ENCODE data around the gene DCAF11. TPM values are rescaled to one million over a fixed set of nuclear protein-coding genes. Genes with fewer than 3 reads are reported as not detected.
A peak's percentile ranks its signal among the peaks of the same experiment; 100 is the strongest.

The DCAF11 gene
- total RNA-seq, 2 experiments from 2014 or later: 74.8 to 75.3 TPM

DNA sequence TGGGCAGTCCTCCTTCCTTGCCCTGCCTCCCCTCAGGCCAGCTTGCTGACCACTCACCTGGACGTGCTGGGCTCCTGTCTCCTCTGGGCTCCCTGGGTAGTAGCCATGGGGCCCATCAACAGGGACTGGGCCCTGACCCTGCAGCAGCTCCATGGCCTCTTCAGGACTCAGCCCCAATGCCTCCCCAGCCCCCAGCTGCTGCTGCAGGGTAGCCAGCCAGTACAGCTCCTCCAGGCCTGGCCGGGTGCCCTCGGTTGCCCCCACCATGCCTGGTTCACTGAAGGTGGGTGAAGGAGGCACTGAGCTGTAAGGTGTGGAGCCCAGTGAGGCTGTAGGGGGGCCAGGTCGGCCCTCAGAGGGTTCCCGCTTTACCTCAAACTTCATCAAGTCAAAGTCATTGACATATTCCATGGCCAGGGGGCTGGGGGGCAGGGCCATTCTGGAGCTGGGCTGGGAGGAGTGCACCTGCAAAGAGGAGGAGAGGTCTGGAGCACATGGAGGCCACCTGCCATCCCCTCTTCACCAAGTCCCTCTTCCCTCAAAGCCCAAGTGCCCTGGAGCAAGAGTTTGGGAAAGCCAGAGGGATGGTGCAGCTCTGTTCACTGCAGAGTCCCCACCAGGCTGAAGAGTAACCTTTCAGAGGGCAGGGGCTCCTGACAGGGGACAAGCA is 32.0 kb upstream of the DCAF11 start:
- no peaks in the 10 kb centered on the region for H3K27me3 Mint-ChIP-seq
- TF ChIP-seq, protein P1, sequence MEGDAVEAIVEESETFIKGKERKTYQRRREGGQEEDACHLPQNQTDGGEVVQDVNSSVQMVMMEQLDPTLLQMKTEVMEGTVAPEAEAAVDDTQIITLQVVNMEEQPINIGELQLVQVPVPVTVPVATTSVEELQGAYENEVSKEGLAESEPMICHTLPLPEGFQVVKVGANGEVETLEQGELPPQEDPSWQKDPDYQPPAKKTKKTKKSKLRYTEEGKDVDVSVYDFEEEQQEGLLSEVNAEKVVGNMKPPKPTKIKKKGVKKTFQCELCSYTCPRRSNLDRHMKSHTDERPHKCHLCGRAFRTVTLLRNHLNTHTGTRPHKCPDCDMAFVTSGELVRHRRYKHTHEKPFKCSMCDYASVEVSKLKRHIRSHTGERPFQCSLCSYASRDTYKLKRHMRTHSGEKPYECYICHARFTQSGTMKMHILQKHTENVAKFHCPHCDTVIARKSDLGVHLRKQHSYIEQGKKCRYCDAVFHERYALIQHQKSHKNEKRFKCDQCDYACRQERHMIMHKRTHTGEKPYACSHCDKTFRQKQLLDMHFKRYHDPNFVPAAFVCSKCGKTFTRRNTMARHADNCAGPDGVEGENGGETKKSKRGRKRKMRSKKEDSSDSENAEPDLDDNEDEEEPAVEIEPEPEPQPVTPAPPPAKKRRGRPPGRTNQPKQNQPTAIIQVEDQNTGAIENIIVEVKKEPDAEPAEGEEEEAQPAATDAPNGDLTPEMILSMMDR (IDR thresholded peaks at IDR 0.05): no peak
- H3K27ac ChIP-seq (ENCODE audit: low read depth in 1 of 2, low read length in 2 of 2): no peak overlapping the region
- H3K9me3 ChIP-seq (ENCODE audit: control insufficient read depth in 1 of 2, insufficient read depth in 1 of 2, low read length in 2 of 2): no peaks in the 10 kb centered on the region
- peak overlapping the region; percentile 93 for H3K4me3 Mint-ChIP-seq
- H3K4me3 ChIP-seq (ENCODE audit: low read length): no peak overlapping the region
- no peak for DNase-seq
- POLR2A ChIA-PET: interaction anchor here (0.9 to 5.1 kb wide), 13 partner anchors 12 to 349 kb away, joined by 3 to 89 read pairs (median 10); partner anchors contain the start of genes DCAF11, IRF9, NRL and PCK2
- H3K27me3 ChIP-seq (ENCODE audit: control insufficient read depth in 1 of 2, insufficient read depth in 2 of 2, low read length in 2 of 2): no peaks in the 10 kb centered on the region
- no peaks in the 10 kb centered on the region for H3K9me3 Mint-ChIP-seq
- no peak for ATAC-seq (ENCODE audit: poor library complexity)
- peak overlapping the region; percentile 89 for H3K27ac Mint-ChIP-seq
- no peaks in the 10 kb centered on the region for H3K36me3 Mint-ChIP-seq (ENCODE audit: low read depth)
- peaks cover 21% of the 10 kb centered on the region for H3K4me1 ChIP-seq (ENCODE audit: insufficient read depth, low read length)
- intact Hi-C loops (cut with DNase I, micrococcal nuclease): no loop called here
- CTCF ChIA-PET: interaction anchor here (0.9 to 3.4 kb wide), 5 partner anchors 8 to 78 kb away, joined by 3 to 21 read pairs (median 7); partner anchors contain the start of genes IRF9 and PCK2
- H3K4me1 Mint-ChIP-seq (ENCODE audit: low read depth): peaks cover 24% of the 10 kb centered on the region
- H3K36me3 ChIP-seq (ENCODE audit: insufficient read depth, low read length): no peaks in the 10 kb centered on the region

DNA sequence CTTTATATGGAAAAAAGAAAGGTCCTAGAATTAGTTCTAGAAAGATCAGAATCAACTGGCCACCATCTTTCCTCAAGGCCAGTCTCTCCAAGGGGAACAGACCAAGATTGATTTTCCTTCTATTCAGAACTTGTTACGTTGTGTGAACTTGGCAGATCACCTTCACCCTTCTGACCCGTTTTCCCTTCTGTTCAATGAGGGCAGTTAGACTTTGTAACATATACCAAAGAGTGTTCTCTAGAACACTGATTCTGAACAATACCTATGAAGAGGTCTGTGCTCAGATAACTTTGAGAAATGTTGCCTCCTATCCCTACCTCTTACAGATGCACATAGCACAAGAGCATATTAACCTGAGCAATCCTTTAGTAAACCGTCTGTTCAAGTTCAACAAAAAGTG is 31.1 kb upstream of the DCAF11 start:
- TF ChIP-seq, protein P1 (IDR thresholded peaks at IDR 0.05): no peak
- H3K4me1 Mint-ChIP-seq (ENCODE audit: low read depth): peaks cover 24% of the 10 kb centered on the region
- no peaks in the 10 kb centered on the region for H3K36me3 Mint-ChIP-seq (ENCODE audit: low read depth)
- H3K4me3 Mint-ChIP-seq: peak overlapping the region; percentile 49
- H3K27ac Mint-ChIP-seq: no peak overlapping the region
- no peaks in the 10 kb centered on the region for H3K9me3 Mint-ChIP-seq
- H3K4me3 ChIP-seq (ENCODE audit: low read length): no peak overlapping the region
- no peaks in the 10 kb centered on the region for H3K27me3 ChIP-seq (ENCODE audit: control insufficient read depth in 1 of 2, insufficient read depth in 2 of 2, low read length in 2 of 2)
- no peaks in the 10 kb centered on the region for H3K27me3 Mint-ChIP-seq
- H3K27ac ChIP-seq (ENCODE audit: low read depth in 1 of 2, low read length in 2 of 2): no peak overlapping the region
- POLR2A ChIA-PET: no interaction called here
- no peaks in the 10 kb centered on the region for H3K36me3 ChIP-seq (ENCODE audit: insufficient read depth, low read length)
- DNase-seq: no peak
- H3K4me1 ChIP-seq (ENCODE audit: insufficient read depth, low read length): peaks cover 21% of the 10 kb centered on the region
- CTCF ChIA-PET: no interaction called here
- ATAC-seq (ENCODE audit: poor library complexity): no peak
- H3K9me3 ChIP-seq (ENCODE audit: control insufficient read depth in 1 of 2, insufficient read depth in 1 of 2, low read length in 2 of 2): no peaks in the 10 kb centered on the region
- intact Hi-C loops (cut with DNase I, micrococcal nuclease): no loop called here

DNA sequence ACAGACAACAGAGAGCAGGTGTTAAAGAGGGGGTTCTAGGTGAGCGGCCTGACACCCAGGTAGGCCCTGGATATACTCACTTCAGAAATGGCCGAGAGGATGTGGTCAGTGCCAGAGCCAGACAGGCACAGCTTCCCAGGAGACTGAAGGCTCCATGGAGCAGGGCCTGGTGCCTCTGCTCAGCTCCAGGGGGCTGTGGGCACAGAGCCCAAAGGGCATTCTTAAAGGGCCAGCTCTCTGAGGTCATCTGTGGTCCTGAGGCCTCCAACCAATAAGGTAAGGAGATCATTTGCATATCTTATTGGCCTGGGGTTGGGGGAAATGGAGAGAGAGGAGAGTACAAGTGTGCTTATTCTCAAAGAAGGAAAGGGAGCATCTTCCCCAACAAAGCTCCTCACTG is 30.1 kb upstream of the DCAF11 start:
- ChIA-PET POLR2A (interaction anchor here (0.7 kb wide), 1 partner anchor 10 kb away, joined by 3 read pairs; no protein-coding TSS in a partner anchor), CTCF (no interaction called here)
- Mint-ChIP-seq H3K36me3 (ENCODE audit: low read depth) (no peaks in the 10 kb centered on the region), H3K9me3 (no peaks in the 10 kb centered on the region), H3K27me3 (no peaks in the 10 kb centered on the region), H3K27ac (no peak overlapping the region), H3K4me1 (ENCODE audit: low read depth) (peaks cover 20% of the 10 kb centered on the region), H3K4me3 (no peak overlapping the region)
- TF ChIP-seq, protein P1 (IDR thresholded peaks at IDR 0.05): no peak
- no peak for ATAC-seq (ENCODE audit: poor library complexity)
- intact Hi-C loops (cut with DNase I, micrococcal nuclease): no loop called here
- Histone ChIP-seq H3K4me1 (ENCODE audit: insufficient read depth, low read length) (peaks cover 21% of the 10 kb centered on the region), H3K9me3 (ENCODE audit: control insufficient read depth in 1 of 2, insufficient read depth in 1 of 2, low read length in 2 of 2) (no peaks in the 10 kb centered on the region), H3K36me3 (ENCODE audit: insufficient read depth, low read length) (no peaks in the 10 kb centered on the region), H3K27me3 (ENCODE audit: control insufficient read depth in 1 of 2, insufficient read depth in 2 of 2, low read length in 2 of 2) (no peaks in the 10 kb centered on the region), H3K4me3 (ENCODE audit: low read length) (no peak overlapping the region), H3K27ac (ENCODE audit: low read depth in 1 of 2, low read length in 2 of 2) (no peak overlapping the region)
- DNase-seq: no peak
